Activated CD4-positive, alpha-beta T cell treated with anti-CD3 and anti-CD28 coated beads for 24 hours (primary cell): ENCODE data around the gene H2BK1.

Experiments
- DNase-seq, 2 donors: peaks; one replicate each; pipeline ENCODE4 v3.0.0-alpha.2; 2020; ENCODE audit warnings: low read depth in 2 of 2

The H2BK1 gene

DNA sequence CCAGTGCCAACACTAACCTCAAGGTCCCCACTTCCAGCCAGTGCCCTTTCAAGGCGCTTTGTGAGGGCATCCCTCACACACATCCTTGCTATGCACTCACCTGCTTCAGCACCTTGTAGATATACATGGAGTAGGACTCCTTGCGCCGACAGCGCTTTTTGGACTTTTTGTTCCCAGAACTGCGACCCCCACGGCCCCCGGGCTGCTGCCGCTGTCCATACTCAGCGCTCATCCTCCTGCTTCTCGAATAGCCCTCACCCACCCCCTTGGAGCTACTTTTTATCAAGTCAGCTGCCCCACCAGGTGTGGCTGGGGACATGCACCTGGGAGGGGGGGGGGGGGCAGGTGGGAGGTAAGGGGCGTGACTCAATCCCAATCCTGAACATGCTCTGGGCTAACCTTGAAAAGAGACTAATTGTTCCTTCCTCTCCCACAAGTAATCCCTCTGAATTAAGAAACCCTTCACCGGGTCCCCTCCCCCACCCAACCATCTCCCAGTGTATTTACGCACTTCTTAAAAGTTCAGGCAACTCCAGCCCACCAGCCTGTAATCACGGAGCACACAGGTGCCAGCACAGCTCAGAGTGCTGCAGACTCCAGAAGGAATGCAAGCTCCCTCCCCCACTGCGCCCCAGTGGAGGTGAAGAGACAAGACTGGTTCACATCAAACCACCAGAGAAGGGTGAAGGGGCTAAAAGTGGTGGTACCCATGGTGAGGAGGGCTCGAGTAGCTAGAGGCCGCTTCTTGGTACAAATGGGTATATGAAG, at the start of gene H2BK1:
TSS of gene H2BK1 (minus strand) at position 402 of the 768 bp plus-strand sequence. CDS start at position 232, 170 bp downstream.
- DNase-seq, result no peak

DNA sequence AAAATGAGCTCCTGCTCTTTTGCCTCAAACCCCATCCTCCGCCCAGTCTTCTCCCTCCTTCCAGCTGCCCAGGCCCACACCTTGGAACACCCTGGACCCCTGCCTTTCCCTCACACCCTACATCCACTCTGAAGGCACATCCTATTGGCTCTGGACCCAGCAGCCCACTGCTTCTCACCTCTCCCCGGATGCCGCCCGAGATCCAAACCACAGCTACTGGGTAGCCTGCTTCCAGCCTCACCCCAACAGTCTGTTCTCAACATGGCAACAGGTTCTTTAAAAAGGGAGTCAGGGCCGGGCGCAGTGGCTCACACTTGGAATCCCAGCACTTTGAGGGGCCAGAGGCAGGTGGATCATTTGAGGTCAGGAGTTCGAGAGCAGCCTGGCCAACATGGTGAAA, 47.7 kb upstream of the H2BK1 start:
- no peak for DNase-seq

DNA sequence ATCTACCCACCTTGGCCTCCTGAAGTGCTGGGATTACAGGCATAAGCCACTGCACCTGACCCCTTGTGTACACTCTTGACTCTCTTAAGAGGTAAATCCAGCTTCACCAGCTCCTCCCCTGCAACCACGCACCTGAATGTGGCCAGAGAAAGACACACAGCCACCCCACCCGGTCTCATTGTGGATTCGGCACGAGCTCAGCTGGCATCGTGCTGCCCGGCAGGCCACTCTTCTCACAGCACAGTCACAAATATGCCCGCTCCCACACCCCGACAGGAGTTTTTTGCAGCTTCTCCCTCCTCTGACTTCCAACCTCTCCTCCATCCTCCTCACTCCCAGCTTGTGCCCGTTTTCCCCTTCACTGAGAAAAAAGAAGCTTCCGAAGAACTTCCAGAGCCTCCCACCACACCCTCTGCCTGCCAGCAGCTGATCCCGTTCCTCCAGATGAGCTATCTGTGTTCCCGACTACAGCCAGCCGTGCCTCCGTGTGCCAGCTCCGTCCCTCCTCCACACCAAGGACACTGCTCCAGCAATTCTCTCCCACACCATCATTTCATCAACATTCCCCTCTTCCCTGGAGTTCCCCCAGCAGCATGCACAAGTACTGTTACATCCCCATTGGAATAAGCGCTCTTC, 46.2 kb upstream of the H2BK1 start:
- DNase-seq, result no peak

DNA sequence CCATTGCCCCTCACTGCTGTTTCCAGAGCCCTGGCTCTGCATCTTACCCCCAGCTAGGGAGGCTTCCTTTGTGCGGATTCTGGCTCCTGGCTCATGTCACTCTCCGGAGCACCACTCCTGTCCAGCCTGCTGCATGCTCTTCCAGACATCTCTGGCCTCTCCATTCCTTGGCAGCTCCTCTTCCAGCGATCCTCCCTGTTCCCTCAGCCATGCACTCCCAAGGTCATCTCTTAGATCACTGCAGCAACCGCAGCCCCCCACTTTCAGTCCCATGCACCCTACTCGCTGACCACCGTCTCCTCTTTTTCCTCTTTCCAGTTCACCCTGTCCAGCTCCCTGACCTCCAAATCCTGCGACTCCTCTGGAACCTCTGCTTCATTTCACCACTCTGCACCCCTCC, 45.1 kb upstream of the H2BK1 start:
- no peak for DNase-seq

DNA sequence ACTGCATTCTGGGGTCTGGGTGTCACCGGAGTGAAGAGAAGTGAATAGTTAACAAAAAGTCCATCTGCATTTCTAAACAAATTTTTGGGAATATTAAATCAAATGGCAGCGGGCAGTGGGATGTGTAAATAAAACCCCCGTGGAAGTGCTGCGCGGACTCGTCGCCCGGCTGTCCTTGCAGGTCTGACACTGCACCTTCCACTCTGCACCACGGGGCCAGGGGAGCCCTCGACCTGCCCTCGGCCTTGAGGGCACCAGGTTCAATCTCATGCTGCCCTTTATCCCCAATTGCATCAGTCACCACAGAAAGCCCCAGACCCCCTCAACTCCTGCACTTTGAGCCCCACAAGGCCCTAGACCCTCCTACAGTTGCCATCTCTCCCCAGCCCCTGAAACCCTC, 44.6 kb upstream of the H2BK1 start:
- no peak for DNase-seq

DNA sequence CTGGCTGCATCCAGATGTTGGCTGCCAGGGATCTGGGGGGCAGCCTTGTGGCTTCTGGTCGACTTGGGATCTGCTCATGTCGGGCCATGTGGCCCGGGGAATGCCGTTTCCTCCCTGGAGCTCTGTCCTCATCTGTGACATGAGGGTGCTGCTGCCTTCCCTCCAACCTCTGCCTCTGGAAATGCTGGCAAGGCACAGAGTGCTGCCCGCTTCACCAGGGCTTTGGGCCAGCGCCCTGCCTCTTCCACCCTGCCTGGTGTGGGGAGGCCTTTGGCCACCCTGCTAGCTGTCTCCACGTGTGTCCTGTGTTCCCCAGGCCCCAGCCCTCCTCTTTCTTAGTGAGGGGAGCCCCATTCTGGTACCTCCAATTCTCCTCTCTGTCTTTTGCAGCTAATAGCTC, 44.0 kb upstream of the H2BK1 start:
- no peak for DNase-seq

DNA sequence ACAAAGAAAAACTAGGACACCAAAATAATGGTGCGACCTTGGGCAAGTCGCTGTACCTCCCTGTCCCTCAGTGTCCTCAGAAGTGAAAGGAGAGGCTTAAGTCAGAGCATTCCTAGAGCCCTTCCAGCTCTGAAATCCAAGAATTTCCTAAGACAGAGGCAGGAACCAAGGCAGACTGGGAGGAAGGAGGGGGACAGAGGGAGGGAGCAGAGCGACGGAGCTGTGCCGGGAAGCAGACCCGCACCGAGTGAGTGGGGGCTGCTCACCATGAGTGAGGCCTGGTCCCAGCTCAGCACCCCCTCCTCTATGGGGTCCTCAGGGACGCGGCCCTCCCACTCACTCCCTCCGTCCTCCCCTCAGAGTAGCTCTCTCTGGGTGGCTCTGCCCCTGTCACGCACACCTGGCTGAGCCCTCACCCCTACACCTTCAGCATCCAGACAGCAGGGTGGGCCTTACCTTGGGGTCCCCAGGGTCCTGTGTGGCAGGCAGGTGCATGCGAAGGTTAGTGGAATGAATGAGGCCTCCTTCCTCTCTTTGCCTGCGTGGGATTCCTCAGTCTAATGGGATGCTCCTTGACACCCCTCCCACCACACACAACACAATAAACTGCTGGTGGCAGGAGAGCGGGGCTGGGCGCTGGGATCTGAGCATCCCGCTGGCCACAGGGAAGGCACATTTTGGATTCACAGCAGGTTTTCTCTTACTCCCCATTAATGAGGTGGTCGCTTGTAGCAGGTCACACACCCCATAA, 42.8 kb upstream of the H2BK1 start:
- no peak for DNase-seq

DNA sequence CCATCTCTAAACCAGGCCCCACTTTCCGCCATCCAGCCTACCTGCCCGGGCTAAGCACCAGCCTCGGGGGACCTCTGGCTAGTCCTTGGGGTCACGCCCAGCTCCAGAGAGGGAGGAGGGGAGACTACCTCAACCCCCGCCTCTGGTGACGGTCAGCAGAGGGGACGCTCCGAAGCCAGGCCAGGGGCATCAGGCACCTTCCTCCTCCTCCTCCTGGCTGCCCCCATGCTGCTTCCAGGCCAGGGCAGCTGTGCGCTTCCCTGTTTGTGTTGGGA, 42.2 kb upstream of the H2BK1 start:
- no peak for DNase-seq

DNA sequence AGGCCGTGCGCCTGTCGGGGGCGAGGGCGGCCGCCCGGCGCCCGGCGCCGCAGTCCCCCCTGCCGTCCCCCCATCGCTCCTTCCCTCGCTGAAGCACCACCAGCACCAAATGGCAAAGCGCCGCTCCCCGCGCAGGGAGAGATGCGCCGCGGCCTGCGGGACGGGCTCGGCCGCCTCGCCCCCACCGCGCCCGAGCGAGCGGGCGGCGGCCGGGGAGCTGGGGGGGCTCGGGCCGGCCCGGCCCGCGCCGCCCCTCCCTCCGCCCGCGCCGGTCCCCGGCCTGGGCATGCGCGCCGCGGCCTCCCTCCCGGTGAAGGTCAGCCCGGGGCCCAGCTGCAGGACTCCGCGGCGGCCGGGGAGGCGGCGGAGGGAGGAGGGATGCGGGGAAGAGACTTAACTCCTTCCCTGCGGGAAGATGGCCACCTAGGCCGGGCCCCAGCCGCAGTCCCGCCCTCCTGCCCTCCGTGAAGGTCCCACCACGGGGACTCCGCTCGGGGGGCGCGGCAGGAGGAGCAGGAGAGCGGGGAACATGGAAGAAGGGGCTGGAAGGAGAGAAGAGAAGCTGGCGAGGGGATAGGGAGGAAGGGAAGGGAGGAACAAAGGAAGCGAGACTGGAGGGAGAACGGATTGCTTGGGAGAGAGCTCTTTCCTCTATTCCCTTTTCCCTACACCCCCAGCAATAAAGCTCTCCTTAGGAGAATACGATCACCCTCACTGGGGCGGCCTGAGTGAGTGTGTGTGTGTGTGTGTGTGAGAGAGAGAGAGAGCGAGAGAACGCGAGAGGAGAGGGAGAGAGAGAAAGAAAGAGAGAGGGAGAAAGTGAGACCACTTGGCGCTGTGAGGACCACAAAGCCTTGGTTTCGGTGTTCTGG, 41.6 kb upstream of the H2BK1 start:
- no peak for DNase-seq

DNA sequence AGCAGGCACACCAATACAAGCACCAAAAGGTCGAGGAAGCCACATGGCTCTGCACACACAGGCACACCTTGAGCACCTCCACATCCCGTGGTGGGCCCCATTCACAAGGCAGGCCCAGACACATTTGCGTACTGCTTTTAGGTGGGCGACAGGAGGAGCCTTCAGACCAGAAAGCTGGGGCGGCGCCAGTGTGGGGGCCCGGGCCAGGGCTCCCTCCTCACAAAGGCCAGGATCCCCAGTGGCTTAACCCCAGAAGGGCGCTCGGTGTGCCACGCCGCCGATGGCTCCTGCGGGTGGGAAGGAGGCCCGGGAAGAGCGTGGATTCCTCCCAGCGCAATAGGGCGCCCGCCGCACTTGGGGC, 41.0 kb upstream of the H2BK1 start:
- no peak for DNase-seq

DNA sequence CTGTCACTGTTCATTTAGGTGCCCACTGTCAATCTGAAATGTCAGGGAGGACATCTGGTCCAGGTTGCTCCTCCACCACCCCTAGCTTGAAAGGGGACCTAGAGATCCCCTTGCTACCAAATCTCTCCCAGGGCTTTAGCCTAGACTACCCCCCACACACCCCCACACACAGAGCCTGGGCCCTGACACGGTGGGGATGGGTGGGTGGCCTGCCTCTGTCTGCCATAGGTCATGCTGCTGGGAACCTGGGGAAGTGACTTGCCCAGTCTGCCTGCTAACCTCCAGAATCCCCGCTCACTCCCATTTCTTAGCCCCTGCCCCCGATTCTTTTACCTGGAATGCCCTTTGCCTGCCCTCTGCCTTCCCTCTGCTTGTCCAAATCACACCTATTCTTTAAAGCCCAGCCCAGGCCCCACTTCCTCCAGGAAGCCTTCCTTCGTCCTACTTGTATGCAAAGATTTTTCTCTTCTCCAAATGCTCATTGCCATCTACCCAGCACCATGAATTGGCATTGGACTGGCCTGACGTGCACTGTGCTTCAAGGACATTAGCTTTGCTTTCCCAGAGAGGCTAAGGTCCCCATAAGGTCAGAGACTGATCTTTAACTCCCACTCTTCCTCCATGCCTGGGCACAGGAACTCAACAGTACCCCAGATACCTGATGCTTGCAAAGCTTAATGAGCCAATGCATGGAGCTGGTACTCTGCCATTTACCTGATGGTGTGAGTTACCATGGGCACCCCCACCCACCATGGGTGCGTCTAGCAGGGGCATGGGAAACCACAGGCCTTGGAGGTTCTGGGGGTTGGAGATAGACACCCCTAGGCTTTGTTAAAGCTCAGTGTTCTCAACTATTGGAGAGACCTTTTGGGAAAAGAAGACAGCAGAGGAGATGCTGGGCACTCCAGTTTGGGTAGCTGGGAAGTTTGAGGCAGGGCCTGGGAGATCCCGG, 40.2 kb upstream of the H2BK1 start:
- no peak for DNase-seq

DNA sequence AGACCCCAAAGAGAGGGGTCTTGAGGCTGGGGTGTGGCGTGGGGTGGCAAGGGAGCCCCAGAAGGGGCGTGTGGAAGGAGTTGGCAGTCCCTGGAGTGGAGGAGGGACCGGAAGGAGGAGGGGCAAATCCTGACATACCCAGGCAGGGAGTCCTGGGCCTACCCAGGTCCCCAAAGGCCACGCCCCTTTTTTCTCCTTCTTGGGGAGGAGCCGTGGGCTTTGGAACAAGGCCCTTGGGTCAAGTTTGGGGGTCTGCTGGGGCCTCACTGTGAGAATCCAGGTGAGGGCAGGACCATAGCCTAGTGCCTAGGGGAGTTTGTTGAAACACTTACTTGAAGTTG, 39.4 kb upstream of the H2BK1 start:
- DNase-seq, result no peak

DNA sequence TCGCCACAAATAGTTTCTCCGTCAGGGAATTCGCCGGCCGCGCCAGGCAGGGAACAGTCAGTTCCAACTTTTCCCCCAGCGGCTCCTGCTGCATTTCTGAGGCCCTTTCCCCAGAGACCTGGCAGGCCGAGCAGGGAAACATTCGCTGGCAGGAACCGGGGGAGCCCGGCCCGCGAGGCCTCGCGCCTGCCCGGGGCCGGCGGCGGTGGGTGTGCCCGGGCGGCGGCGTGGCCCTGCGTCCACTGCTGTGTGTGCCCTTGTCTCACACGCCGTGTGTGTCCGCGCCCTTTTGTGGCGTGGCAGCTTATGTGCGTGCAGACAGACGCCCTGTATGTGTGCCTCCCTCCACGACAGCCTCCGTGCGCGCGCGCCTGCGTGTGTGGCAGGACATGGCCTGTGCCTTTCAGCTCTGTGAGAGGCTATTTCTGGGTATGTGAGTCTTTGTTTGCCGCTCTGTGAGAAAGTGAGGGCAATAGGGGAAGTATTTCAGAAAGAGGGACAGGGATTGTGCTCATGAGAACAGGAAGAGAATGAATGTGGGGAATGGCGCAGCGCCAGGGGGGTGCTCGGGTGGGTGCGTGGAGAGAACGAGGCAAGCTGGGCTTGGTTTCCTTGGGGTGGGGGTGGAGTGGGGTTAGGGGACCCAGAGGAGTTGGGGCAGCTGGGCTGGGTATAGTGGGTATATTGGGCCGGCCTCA, 38.9 kb upstream of the H2BK1 start:
- no peak for DNase-seq

DNA sequence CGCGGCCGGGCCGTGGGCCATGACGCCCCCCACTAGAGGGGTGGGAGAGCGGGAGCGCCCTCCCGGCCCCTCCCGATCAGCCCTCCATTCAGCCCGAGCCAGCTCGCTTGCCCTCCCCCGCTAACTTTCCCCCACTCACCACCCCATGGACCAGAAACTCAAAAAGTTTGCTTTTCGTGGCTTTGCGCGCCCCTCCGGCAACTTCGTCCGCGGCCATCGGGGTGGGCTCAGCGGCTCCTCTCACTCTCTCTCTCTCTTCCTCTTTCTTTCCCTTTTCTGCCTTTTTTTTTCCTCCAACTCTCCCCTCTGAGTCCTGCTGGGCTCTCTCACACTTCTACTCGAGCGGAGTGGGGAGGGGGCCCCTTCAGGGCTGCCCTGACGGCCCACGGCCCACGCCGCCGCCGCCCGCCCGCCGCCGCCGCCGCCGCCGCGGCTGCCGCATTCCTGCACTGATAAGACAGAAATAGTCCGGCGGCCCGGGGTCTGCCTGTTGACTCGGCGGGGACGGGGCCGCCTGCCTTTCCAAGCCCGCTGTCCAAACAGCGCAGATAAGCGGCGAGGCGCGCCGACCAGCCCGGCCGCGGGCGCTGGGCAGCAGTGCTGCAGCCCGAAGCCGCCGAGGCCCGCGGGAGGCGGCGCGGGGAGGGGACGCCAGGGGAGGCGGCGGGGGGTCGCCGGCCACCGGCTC, 38.2 kb upstream of the H2BK1 start, which contains the start of gene SMARCD3:
TSS of gene SMARCD3 (minus strand) at position 349 of the 688 bp plus-strand sequence. CDS start at position 217, 132 bp downstream.
- DNase-seq, result no peak

DNA sequence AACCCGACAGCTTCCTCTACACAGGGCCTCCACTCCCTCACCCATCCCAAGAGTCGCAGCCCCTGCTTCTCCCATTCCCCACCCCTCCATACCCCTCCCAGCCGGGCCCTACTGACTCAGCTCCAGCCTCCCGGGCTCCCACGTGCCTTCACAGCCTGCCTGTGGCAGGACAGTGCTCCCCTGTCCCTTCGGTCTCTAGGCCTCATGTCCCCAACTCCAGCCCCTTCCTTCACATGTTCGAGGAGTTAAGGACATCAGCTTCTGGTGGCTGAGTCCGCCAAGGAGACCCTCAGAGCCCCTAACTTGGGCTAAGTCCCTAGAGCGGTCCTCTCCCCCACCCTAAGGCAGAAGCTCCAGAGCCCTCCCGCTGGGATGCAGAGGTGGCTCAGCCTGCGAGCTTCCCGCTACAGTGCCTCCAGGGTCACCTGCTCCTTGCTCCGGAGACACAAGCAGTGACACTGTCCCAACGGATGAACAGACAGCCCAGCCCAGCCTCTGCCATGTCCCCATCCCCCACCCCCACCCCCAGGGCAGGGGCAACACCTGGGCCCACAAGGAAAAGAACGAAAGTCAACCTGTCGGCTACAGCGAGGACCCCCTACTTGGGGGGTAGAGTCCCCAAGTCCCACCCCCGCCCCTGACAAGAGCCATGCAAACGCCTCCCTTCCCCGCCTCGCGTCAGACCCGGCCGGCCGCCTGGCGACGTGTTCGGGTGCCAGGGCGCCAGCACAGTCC, 37.5 kb upstream of the H2BK1 start:
- no peak for DNase-seq

DNA sequence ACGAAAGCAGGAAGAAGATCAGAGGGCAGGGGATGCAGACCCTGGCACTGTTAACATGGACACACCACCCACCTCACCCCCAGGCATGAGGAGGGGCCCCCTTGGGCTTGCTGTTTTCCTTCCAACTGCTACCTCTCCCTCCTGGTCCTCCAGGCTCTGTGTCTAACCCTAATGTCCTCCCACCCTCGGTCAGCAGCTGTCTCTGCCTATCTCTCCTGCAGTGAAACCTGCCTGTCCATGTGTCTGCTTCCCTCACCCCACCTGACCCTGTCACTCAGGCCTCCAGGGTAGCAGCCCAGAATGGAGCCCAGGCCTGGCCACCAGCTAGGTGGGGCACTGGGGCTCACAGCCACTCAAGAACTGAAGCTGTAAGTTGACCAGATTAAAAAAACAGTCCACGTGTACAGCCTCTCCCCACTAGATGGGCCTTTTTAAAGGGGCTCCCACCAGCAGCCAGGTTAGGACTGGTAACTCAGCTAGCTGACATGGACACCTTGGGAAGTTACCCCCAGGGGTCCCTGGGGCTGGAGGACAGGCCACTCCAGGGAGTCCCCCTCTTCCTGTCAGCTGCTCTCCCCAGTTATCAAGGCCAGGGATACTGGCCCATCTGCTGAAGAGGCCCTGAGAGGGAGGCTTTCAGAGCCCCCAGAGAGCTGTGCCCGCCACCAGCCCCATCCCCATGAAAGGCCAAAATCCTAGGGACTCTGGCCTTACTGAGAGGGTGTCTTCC, 36.7 kb upstream of the H2BK1 start:
- no peak for DNase-seq

DNA sequence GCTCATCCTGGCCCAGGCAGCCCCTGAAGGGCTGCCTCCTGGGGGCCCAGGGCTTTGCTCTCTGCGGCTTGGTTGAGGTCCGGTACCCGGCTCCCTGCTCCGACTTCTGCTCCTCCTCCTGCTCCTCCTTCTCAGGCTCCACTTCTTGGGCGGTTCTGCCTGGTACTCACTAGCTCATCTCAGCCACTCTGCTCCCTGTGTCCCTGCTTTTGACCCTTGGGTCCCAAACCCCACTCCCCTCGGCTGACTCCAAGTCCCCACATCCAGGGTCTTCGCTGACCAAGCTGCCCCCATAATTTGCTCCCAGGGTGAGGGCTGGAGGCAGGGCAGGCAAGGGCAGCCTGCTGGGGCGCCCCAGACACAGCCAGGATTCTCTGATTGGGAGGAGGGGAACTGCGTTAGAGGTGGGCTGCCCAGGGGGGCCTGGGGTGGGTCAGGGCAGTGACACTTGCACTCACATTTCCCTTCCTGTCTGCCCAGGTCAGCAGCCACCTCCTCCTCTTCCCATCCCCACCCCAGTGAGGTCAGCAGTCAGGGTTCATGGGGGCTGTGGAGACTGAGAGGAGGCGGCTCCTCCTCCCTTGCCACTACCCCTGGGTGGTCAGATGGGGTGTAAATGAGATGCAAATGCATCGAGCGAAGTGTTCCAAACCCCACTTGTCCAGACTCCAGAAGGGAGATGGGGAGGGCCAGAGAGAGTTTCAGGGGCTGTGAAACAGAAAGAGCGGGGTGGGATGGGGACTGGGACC, 36.0 kb upstream of the H2BK1 start:
- no peak for DNase-seq
